Islet of Langerhans (tissue), 1 donor: ENCODE data around the gene PTTG1IP.

Experiments used
- FAIRE-seq: peaks from one replicate; lab custom pipeline; 2011; peaks lifted over from hg19 to GRCh38; lab: Jason Lieb, UNC

Gene PTTG1IP

DNA sequence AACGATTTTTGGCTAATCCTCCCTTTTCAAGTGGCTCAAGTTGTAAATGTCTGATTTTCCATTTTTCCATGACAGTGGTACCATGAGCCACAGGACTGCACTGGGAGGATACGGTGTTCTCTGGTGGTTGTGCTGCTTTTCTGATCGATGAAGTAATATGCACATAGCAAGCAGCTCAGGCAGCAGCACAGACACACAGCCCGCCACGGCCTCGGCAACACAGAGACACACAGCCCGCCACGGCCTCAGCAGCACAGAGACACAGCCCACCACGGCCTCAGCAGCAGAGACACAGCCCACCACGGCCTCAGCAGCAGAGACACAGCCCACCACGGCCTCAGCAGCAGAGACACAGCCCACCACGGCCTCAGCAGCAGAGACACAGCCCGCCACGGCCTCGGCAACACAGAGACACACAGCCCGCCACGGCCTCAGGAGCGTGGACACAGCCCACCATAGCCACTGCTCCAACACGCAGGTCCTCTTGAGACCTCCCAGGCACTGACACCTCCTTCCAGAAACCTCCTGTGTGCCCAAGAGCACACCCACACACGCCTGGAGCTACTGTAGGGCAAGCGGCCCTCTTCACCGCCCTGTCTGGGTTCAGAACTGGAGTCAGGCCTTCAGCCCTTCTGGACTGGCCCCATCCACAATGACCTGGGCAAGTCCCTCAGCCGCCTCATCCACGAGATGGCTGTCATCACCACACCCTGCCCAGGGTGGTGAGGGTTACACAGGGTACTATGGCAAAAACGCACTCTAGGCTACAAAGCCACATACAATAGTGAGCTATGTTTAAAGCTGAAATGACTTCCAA is 10.4 kb downstream of the PTTG1IP start:
- FAIRE-seq: no peak

DNA sequence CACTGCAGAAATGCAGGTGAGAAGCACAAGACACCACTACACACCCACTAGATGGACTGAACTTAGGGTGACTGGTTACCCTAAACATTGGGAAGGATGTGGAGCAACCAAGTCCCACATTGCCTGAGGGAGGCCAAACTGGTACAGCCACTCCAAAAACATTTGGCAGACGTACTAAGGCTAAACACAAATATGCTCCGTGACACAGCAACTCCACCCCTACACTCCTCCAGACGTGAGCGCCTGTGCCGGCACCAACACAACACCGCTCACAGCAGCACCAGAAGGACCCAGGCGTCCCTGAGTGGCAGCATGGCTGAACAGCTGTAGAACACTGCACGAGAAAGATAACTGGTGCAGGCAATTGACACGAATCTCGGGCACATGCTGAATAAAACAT is 14.7 kb downstream of the PTTG1IP start:
- FAIRE-seq: no peak

GRCh38 chr21:44858291-44858690 is 15.2 kb downstream of the PTTG1IP start:
- no peak for FAIRE-seq

- FAIRE-seq: no peak
Observed at GRCh38 chr21:44857127-44857892, 16.2 kb downstream of the PTTG1IP start.

DNA sequence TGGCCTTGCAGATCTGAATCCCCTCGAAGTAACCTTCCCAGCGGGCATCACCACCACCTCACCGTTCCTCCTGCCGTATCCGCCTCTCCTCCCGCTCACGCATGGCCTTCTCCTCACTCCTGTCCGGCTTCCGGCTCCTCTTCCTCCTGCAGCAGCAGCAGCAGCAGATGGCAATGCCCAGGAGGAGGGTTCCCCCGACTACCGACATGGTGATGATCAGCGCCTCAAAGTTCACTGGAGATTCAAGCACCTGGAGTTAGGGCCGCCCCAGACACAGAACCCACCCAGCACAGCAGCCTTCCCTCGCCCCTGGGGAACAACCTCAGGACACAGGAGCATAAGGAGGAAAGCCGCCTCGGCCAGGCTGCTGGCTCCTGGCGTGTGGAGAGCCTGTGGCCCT is 17.4 kb downstream of the PTTG1IP start:
- FAIRE-seq: no peak

DNA sequence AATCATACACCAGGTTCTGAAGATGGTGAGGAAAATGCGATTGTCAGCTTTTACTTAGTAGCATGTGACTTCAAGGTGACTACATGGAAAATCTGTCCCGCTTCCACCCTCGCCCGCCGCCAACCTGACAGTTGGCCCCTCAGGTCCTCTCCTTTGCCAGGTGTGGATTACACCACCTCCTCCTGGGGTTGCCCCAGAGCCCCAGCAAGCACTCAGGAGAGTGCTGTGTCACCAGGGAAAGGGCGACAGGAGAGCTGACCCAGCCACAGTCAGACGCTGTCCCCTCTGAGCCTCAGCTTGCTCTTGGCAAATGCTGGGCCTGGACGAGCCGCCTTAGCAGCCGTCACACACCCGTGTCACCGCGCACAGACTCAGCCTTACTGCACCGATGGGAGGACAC is 17.9 kb downstream of the PTTG1IP start:
- no peak for FAIRE-seq

DNA sequence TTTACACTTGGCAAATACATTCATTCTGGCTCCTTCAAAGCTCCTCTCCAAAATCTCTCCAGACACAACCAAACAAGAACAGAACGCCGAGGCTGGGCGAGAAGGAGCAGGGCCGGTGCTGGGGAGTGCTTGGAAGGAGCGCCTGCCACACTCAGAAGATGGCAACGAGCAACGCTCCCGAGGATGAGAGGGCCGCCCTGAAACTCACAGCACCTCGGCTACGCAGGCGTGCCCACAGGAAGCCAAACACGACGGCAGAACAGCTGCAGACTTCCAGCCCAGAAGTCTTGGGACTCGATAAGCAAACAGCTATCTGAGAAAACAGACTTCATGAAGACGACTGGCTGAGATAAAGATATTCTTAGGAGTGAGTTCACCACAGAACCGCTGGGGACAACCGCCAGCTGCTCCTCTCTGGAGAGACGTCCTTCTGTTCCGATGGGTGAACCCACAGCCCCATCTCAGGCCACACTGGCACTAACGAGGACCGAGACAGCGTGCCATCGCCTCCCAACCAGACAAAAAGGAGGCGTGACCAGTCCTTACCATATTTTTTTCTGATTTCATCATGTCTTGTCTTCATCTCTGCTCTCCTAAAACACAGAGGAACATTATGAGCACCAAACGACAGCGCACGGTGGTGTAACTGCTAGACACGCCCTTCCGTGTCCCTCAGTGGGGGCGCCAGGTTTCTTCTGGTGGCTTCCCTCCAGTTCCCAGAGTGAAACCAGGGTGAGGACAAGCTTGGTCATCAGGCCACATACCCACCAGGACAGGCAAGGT is 18.6 kb downstream of the PTTG1IP start:
- no peak for FAIRE-seq

DNA sequence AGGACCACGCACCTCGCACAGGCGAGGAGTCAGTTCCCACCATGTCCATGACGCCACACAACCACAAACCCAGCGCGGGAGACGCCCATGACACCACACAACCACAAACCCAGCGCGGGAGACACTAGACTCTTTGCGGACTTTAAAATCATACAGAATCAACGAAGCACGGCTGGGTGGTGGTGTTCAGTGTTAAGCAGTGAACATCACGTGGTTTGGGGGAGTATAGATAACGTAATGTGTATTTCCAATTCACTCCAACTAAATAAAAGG is 19.2 kb downstream of the PTTG1IP start:
- FAIRE-seq: no peak

- FAIRE-seq: no peak
Observed at GRCh38 chr21:44853601-44854390, 19.7 kb downstream of the PTTG1IP start.

DNA sequence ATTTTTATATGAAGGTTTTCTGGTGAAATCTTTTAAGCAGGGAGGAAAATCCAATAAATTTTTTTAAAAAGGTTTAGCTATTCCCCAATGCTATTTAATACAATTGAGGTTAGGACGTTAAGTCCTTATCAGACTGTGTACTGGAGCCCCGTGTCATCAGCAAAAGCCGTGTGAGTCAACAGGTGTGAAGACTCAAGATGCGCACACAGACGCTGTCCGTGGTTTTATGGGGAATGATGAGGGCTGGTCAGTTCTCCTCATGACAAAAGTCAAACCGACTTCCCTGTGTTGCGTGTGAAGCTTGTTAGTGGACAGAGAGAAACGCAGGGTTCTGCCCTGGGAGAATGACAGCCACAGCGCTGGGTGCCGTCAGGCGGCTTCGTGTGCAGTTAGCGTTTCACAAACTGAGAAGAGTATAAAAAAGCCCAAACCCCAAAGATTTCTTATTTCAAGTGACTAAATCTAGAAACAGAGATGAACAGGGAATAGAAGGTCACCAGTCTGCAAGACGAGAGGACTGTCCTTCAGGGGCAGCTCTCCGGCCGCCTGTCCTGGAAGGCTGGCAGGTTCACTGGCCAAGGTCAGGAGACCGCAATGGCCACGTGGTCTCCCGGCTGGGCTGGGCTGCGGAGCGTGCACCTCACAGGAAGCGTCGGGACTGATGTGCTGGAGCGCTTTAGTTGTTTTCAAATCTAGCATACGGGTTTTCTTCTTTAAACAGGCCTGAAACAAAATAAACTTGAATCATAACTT is 22.4 kb downstream of the PTTG1IP start:
- FAIRE-seq: no peak

DNA sequence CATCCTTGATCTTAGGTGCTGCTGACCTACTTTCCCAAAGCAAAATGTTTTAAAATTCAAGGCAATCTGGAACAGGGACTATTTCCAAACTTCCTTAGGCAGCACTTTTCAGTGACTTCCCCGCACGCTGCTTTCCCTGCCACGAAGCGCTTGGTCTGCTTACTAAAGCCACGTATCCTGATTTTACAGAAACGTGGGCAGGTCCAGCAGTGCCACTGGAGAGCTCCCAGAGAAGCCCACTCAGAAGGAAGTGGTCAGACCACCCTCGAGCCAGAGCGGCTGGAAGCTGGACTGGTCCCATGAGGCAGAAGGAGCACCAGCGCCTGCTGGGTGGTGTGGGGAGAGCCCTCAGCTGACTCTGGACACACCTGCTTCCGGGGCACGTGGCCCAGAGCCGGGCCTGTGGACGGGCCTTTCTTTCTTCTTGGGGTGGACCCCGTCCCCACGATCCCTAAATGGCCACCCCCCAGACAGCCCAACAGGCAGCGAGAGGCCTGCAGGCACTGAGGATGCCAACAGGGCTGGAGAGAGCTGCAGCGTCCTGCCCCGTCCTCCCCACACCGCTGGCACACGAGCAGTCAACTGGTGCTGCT is 23.2 kb downstream of the PTTG1IP start:
- no peak for FAIRE-seq

DNA sequence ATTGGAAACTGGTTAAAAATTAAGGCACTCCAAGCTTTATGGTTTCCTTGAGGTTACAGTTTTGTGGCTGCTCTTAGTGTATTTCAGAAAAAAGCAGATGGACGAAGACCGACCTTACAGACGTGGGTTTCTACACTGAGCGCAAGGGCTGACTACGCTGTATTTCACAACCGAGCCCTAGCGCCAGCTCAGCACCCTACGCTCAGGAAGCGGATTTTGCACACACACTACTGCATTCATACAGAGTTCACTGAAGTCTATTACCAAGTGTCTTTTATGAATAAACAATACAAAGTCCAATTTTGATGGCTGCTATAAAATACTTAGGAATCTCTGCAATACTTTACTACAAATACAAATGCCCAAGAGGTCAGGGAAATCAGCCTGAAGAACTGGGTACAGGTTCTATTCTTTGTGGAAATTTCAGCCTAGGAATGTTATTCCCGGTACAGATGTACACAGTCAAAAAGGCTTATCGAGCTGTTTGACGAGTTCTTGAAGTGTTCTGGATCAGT is 23.8 kb downstream of the PTTG1IP start:
- no peak for FAIRE-seq

- no peak for FAIRE-seq
Observed at GRCh38 chr21:44848821-44849521, 24.5 kb downstream of the PTTG1IP start.

DNA sequence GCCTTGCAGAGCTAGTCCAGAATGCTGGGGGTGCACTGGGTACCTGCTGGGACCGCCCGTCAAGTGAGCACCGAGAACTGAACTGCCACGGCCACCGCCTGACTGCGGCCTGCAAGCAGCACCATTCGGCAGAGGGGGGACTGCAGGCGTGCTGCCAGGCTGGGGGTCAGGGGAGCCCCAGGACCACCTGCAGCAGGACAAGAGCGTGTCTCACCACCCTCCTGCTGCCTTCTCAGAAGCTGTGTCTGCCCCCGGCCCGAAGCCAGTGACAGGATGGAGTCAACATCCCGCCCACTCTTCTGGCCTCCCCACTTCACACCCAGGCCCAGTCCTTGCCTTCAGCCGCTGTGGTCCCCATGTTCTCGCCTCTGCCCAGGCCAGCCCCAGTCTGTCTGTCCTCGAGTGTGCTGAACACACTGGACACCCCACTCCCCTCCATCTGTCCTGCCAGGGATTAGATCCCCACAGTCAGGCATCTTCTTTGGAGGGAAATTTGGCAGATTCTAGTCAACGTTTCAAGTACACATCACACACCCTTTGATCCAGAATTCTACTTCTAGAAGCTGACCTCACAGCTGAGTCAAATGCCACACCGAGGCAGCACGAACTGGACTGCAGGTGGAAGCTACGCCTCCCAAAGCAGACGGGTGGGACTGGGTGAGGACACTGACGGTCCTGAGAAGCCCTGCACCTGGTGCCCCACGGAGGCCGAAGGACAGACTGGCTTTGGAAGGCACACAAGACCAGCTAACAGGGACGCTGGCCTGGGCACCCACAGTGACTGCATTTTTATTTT is 26.0 kb downstream of the PTTG1IP start:
- FAIRE-seq: no peak

GRCh38 chr21:44846485-44847260 is 26.8 kb downstream of the PTTG1IP start:
- no peak for FAIRE-seq

DNA sequence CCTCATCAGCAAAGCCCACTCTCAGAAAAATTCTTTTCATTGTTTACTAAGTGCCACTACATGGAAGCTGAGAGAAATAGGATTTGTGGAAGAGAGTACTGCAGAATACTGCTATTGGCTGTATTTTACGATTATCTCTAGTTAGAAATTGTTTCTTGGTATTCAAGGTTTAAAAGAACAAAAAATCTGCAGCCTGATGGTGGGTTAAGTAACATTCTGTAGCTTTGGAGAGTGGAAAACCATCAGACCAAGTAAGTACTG is 27.3 kb downstream of the PTTG1IP start:
- FAIRE-seq: no peak

GRCh38 chr21:44845418-44846223 is 27.9 kb downstream of the PTTG1IP start:
- FAIRE-seq: no peak

GRCh38 chr21:44844256-44844655 is 29.2 kb downstream of the PTTG1IP start:
- no peak for FAIRE-seq
